SK-N-SH (cell line): ENCODE measurements around the gene IGSF9B. TPM values are rescaled to one million over a fixed set of nuclear protein-coding genes. Genes with fewer than 3 reads are reported as not detected.

Source experiments
- CTCF ChIA-PET: fragments of 300-600, 350-600 bp; formaldehyde crosslinking; extraction: SDS; loops from one replicate; lab custom pipeline; 2021; lab: Yijun Ruan, JAX
- POLR2A ChIA-PET: fragments of 350-600 bp; sonication (Branson Sonifier 250); formaldehyde crosslinking; extraction: SDS; loops from one replicate; lab custom pipeline; 2020; ENCODE audit warnings: antibody characterized with exemption, inconsistent platforms; lab: Yijun Ruan, JAX
- DNase-seq: peaks from one replicate; pipeline ENCODE4 v3.0.0; 2012
- H2AFZ ChIP-seq: fragments of 200-600 bp; sonication (generic); 2 replicates; pipeline ENCODE4 v1.8.1; 2016; ENCODE audit warnings: antibody characterized with exemption, mild to moderate bottlenecking, low read depth
- H3F3A ChIP-seq: fragments of 200-600 bp; sonication (generic); replicated peaks from 2 replicates; pipeline ENCODE3; 2016; ENCODE audit warnings: antibody characterized with exemption, mild to moderate bottlenecking; ENCODE audit not compliant: insufficient read depth
- H3K27ac ChIP-seq, 2 experiments: fragments of 200-500 bp in 1 of 2; fragments of 200-600 bp in 1 of 2; sonication (Bioruptor generic) in 1 of 2; sonication (generic), shearing (Covaris generic) in 1 of 2; 2 replicates each; pipeline versions ENCODE4 v1.5.1 to v1.6.1; 2014 to 2016; ENCODE audit warnings: low read depth in 2 of 2, inconsistent platforms in 1 of 2, low read length in 1 of 2, mild to moderate bottlenecking in 1 of 2, mixed read lengths in 1 of 2
- H3K27me3 ChIP-seq: fragments of 200-600 bp; sonication (generic), shearing (Covaris generic); 2 replicates; pipeline ENCODE4 v1.6.1; 2016; ENCODE audit warnings: mixed run types; ENCODE audit not compliant: insufficient read depth
- H3K36me3 ChIP-seq, 2 experiments: fragments of 200-500 bp in 1 of 2; fragments of 200-600 bp in 1 of 2; sonication (Bioruptor generic) in 1 of 2; sonication (generic) in 1 of 2; replicated peaks in 1 of 2; 2 replicates each; pipeline versions ENCODE3 to v1.5.1; 2014 to 2016; ENCODE audit warnings: low read length in 1 of 2, mild to moderate bottlenecking in 1 of 2; ENCODE audit not compliant: insufficient read depth in 2 of 2, control insufficient read depth in 1 of 2
- H3K4me1 ChIP-seq, 2 experiments: fragments of 200-500 bp in 1 of 2; fragments of 200-600 bp in 1 of 2; sonication (Bioruptor generic) in 1 of 2; sonication (generic), shearing (Covaris generic) in 1 of 2; 2 replicates each; pipeline versions ENCODE4 v1.5.1 to v1.6.1; 2014 to 2016; ENCODE audit warnings: low read depth in 1 of 2, low read length in 1 of 2, mixed run types in 1 of 2; ENCODE audit not compliant: insufficient read depth in 2 of 2, control insufficient read depth in 1 of 2
- H3K4me2 ChIP-seq: fragments of 200-600 bp; sonication (generic), shearing (Covaris generic); 2 replicates; pipeline ENCODE4 v1.6.1; 2017; ENCODE audit warnings: mixed run types
- H3K4me3 ChIP-seq, 2 experiments: fragments of 200-500 bp in 1 of 2; fragments of 200-600 bp in 1 of 2; sonication (Bioruptor generic) in 1 of 2; sonication (generic), shearing (Covaris generic) in 1 of 2; 2 replicates each; pipeline versions ENCODE4 v1.5.1 to v1.8.1; 2014 to 2016; ENCODE audit warnings: low read depth in 2 of 2, inconsistent platforms in 1 of 2, low read length in 1 of 2, mild to moderate bottlenecking in 1 of 2, mixed read lengths in 1 of 2, moderate library complexity in 1 of 2
- H3K79me2 ChIP-seq: fragments of 200-600 bp; sonication (generic); 2 replicates; pipeline ENCODE4 v1.8.1; 2017; ENCODE audit warnings: mild to moderate bottlenecking; ENCODE audit not compliant: insufficient read depth
- H3K9ac ChIP-seq: fragments of 200-600 bp; sonication (generic); 2 replicates; pipeline ENCODE4 v1.6.1; 2017; ENCODE audit warnings: mixed run types
- H3K9me2 ChIP-seq: fragments of 200-600 bp; sonication (generic); 2 replicates; pipeline ENCODE4 v1.6.1; 2017; ENCODE audit warnings: mixed run types
- H3K9me3 ChIP-seq: fragments of 200-600 bp; sonication (generic); 2 replicates; pipeline ENCODE4 v1.6.1; 2017; ENCODE audit warnings: mixed run types, mild to moderate bottlenecking, moderate library complexity
- H4K20me1 ChIP-seq: fragments of 200-600 bp; sonication (generic); 2 replicates; pipeline ENCODE4 v1.6.1; 2017; ENCODE audit warnings: mild to moderate bottlenecking, mixed run types; ENCODE audit not compliant: insufficient read depth
- CTCF ChIP-seq: fragments of 200-600 bp; sonication (generic); IDR thresholded peaks from 2 replicates; pipeline ENCODE4 v1.6.1; 2017; ENCODE audit warnings: antibody characterized with exemption, mild to moderate bottlenecking, moderate library complexity
- GATA2 ChIP-seq: sonication (generic); formaldehyde crosslinking; IDR thresholded peaks from 2 replicates; pipeline ENCODE4 v1.5.0; 2020; ENCODE audit warnings: mild to moderate bottlenecking, missing genetic modification reagents
- MXI1 ChIP-seq: IDR thresholded peaks from 2 replicates; pipeline ENCODE4 v1.6.1; 2012; ENCODE audit warnings: mild to moderate bottlenecking, low read depth, low read length, improper control_type of control experiment
- RAD21 ChIP-seq: IDR thresholded peaks from 2 replicates; pipeline ENCODE4 v1.6.1; 2012; ENCODE audit warnings: mild to moderate bottlenecking, low read length
- REST ChIP-seq: IDR thresholded peaks from 2 replicates; pipeline ENCODE4 v1.6.1; 2012; ENCODE audit warnings: mild to moderate bottlenecking, low read depth, low read length, moderate library complexity
- RFX5 ChIP-seq: IDR thresholded peaks from 2 replicates; pipeline ENCODE4 v1.6.1; 2012; ENCODE audit warnings: mild to moderate bottlenecking, improper control_type of control experiment, low read length
- SIN3A ChIP-seq: IDR thresholded peaks from 2 replicates; pipeline ENCODE4 v1.6.1; 2012; ENCODE audit warnings: low read depth, mild to moderate bottlenecking, low read length, moderate library complexity, borderline replicate concordance
- SMC3 ChIP-seq: IDR thresholded peaks from 2 replicates; pipeline ENCODE4 v1.6.1; 2012; ENCODE audit warnings: low read depth, low read length, improper control_type of control experiment
- TCF12 ChIP-seq: IDR thresholded peaks from 2 replicates; pipeline ENCODE4 v1.4.0; 2012
- WGBS: methylation state at CpG from one replicate; pipeline ENCODE4 v1.1.6; 2017; ENCODE audit warnings: low lambda C conversion rate; 5-methylcytosine and 5-hydroxymethylcytosine counted together
- polyA plus RNA-seq, 3 experiments: library from polyadenylated mRNA; depleted of rRNA; stranded (reverse); fragments of >200 nt; gene quantifications; 2 replicates each; pipeline ENCODE4 v1.2.3, GENCODE V29; 2012

Gene IGSF9B
- polyA plus RNA-seq, 1 of the 3 experiments (the other 2 are of a cell fraction), result 0.41 TPM

GRCh38 chr11:133947321-133947756 is 9.4 kb downstream of the IGSF9B start:
- peak; percentile 42; the same call in 1 of the 2 replicates for TF ChIP-seq SMC3
- TF ChIP-seq RFX5, result no peak
- TF ChIP-seq REST, result peak; percentile 97
- no peak for TF ChIP-seq TCF12
- peak; percentile 53 for TF ChIP-seq CTCF
- 0 out of 2 replicates have a peak, but pooled peaks have one; percentile 68 for TF ChIP-seq SIN3A
- peak; percentile 61 for TF ChIP-seq RAD21
- no peak for TF ChIP-seq MXI1
- no peak for TF ChIP-seq GATA2 (CRISPR knock-in tag)
- Histone ChIP-seq H3K4me1 (peaks cover 0 to 100% of the 10 kb centered on the region in 2 experiments; a peak in 1 of 4 replicates), H3K4me2 (no peak overlapping the region), H2AFZ (no peak overlapping the region), H3K27me3 (no peaks in the 10 kb centered on the region; the same call in 1 of the 2 replicates), H3F3A (no peaks in the 10 kb centered on the region), H3K9me2 (no peaks in the 10 kb centered on the region), H3K9me3 (no peaks in the 10 kb centered on the region), H3K27ac (peak overlapping the region in 1 of 2 experiments; percentile 89; a peak in 2 of 4 replicates), H3K4me3 (peak overlapping the region in 1 of 2 experiments; percentile 15; a peak in 1 of 4 replicates), H3K9ac (no peak overlapping the region), H4K20me1 (no peaks in the 10 kb centered on the region), H3K36me3 (no peaks in the 10 kb centered on the region), H3K79me2 (no peaks in the 10 kb centered on the region)
- CTCF ChIA-PET, result interaction anchor here (0.6 to 16.7 kb wide), 16 partner anchors 10 to 205 kb away, joined by 3 to 200 read pairs (median 5); no protein-coding TSS in a partner anchor
- DNase-seq, result peak; percentile 77
- 10% methylated on average over 10 of the region's 11 CpGs for WGBS
- POLR2A ChIA-PET, result interaction anchor here (1.4 to 8.3 kb wide), 10 partner anchors 9 to 98 kb away, joined by 3 to 102 read pairs (median 15); partner anchors contain the start of gene IGSF9B
